NB4 (cell line): Measurements from ENCODE around the gene CYFIP2.

Source experiments
- DNase-seq: peaks from one replicate; pipeline ENCODE4 v3.0.0; 2010; ENCODE audit warnings: low read depth
- H3K4me3 ChIP-seq: one replicate; pipeline ENCODE4 v1.5.1; 2011; ENCODE audit warnings: mild to moderate bottlenecking, low read depth, low read length, moderate library complexity
- CTCF ChIP-seq: IDR thresholded peaks from one replicate; pipeline ENCODE4 v1.5.1; 2012; ENCODE audit warnings: low read depth, low read length
- MAX ChIP-seq: IDR thresholded peaks from 2 replicates; pipeline ENCODE4 v1.6.1; 2011; ENCODE audit warnings: low read depth, low read length
- MYC ChIP-seq: IDR thresholded peaks from 2 replicates; pipeline ENCODE4 v1.6.1; 2011; ENCODE audit warnings: low read depth, low read length
- POLR2A ChIP-seq: IDR thresholded peaks from 2 replicates; pipeline ENCODE4 v1.6.1; 2011; ENCODE audit warnings: mild to moderate bottlenecking; ENCODE audit not compliant: insufficient read length; ENCODE audit errors: extremely low read depth

Gene CYFIP2

GRCh38 chr5:157283434-157283833, 17.5 kb downstream of the CYFIP2 start:
- no peak overlapping the region for H3K4me3 ChIP-seq
- TF ChIP-seq CTCF (no peak), MYC (no peak), MAX (no peak), POLR2A (no peak)
- peak; percentile 19 for DNase-seq

DNA sequence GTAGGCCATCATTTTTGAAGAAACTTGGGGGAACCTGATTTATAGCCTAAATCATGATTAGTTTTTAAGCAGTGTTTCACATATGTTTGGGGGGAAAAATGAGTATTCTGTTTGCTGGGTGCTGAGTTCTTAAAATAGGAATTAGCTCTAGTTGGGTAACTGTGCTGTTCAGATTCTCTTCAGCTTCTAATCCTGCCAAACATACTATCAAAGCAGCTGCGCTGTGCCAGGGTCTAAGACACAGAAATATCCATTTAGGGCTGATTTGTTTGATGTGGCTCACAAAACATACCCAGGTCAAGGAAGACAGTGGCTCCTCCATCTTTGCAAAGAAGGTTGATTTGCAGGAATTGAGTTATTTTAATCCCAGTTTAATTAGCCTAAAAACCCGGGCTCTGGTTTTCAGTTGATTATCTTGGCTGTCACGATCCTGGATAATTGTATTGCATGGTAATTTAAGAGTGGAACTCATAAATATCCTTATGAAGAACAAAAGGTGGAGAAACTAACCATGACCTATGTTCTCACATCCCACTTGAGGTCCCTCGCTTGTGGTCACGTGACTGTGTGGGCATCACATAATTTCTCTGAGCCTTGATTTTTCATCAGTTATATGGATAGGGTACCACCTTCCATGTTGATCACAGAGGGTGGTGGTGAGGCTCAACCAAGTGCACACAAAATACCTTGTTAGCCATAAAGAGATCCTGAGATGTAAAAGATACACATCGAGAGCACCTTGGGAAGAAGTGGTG, 18.7 kb downstream of the CYFIP2 start:
- no peak for DNase-seq
- H3K4me3 ChIP-seq = no peak overlapping the region
- TF ChIP-seq MAX = no peak
- TF ChIP-seq CTCF = no peak
- TF ChIP-seq POLR2A = no peak
- TF ChIP-seq MYC = no peak

DNA sequence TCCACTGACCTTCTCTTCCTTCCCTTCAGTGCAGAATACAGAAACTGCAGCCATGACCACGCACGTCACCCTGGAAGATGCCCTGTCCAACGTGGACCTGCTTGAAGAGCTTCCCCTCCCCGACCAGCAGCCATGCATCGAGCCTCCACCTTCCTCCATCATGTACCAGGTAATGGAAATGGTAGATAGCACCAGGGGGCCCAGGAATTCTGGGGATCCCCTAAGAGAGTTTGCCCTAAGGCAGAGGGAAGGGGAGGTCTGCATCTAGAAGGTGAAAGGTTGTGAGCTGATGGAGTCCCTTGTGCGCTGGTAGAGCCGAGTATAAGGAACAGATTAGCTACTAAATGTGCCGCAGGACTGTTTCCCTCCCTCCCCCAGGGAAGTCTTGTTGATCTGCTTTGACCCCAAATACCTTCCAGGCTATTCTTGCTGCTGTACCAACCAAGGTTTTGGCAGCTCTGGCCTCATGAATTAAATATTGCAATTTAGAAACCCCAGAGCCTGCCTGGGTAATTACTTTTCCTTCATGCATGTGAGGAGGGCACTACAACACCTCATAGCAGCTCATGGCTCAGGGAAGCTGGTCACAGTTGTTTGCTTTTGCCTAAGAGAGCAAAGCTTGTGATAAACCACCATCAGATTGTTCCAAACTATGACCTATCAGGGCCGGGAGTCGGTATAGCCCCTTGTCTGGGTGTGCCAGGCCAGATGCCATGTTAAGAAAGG, 19.6 kb downstream of the CYFIP2 start:
- TF ChIP-seq MYC = no peak
- DNase-seq = no peak
- no peak overlapping the region for H3K4me3 ChIP-seq

DNA sequence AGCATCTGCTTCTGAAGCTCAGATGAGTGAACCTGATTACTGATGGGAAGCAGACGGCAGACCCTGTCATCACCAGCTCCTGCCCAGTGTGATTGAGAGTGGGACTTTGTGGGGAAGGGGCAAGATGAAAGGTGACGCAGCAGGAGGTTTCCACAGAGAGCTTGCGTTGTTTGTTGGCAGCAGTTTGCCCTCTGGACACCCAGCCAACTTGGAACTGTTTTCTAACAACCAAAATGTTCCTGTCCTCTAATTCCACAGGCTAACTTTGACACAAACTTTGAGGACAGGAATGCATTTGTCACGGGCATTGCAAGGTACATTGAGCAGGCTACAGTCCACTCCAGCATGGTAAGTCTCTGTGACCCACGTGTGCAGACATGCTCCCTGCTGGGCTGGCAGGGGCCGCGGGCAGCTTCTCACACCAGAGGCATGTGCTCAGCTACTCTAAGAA, 20.9 kb downstream of the CYFIP2 start:
- DNase-seq = no peak
- H3K4me3 ChIP-seq = no peak overlapping the region
- TF ChIP-seq MYC = no peak
- no peak for TF ChIP-seq MAX
- no peak for TF ChIP-seq POLR2A
- no peak for TF ChIP-seq CTCF

DNA sequence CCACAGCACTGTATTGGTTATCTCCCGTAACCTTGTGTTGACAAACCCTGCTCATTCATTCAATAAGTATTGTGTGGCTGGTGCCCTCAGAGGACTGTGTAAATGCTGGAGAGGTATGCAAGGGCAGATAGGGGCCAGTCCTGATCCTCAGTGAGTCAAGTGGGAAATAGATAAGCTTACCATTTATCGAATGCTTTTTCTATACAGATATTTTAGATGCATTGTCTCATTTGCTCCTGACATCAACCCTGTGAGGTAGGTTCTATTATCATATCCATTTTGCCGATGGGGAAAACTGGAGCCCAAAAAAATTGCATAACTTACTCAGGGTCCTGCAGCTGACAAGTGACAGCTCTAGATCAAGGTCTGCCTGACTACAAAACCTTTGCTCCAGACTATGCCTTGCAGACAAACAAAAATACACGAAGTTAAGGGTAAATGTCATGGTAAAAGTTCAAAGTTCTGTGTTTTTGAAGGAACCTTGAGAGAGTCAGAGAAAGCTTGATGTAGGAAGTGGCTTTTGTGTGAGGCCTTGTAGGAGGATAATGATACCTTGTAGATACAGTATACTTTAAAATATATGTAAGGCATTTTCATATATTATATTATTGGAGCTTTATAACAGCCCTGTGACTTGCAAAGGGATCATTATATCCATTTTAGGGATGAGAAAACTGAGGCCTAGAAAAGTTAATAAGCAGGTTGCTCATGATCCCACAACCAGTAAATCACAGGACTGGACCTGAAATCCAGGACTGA, 22.7 kb downstream of the CYFIP2 start:
- no peak overlapping the region for H3K4me3 ChIP-seq
- DNase-seq = no peak
- TF ChIP-seq MAX (no peak), CTCF (no peak), POLR2A (no peak)
